ENCODE results near the gene DAPP1. TPM values are rescaled to one million over a fixed set of nuclear protein-coding genes. Genes with fewer than 3 reads are reported as not detected.

The DAPP1 gene
- total RNA-seq, 1 donor from 2014 or later, result 18.3 TPM

DNA sequence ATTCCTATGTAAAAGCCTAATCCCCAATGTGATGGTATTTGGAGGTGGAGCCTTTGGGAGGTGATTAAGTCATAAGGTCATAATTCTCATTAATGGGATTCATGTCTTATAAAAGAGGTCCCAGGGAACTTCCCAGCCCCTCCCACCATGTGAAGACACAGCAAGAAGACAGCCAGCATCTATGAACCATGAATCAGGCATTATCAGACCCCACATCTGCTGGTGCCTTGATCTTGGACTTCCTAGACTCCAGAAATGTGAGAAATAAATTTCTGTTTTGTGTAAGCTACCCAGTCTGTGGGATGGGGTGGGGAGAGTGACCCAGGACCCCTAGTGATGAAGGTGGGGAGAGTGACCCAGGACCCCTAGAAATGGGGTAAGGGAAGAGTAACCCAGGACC is 6.1 kb upstream of the DAPP1 start:
- TF ChIP-seq, protein P1, sequence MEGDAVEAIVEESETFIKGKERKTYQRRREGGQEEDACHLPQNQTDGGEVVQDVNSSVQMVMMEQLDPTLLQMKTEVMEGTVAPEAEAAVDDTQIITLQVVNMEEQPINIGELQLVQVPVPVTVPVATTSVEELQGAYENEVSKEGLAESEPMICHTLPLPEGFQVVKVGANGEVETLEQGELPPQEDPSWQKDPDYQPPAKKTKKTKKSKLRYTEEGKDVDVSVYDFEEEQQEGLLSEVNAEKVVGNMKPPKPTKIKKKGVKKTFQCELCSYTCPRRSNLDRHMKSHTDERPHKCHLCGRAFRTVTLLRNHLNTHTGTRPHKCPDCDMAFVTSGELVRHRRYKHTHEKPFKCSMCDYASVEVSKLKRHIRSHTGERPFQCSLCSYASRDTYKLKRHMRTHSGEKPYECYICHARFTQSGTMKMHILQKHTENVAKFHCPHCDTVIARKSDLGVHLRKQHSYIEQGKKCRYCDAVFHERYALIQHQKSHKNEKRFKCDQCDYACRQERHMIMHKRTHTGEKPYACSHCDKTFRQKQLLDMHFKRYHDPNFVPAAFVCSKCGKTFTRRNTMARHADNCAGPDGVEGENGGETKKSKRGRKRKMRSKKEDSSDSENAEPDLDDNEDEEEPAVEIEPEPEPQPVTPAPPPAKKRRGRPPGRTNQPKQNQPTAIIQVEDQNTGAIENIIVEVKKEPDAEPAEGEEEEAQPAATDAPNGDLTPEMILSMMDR (conservative IDR thresholded peaks at IDR 0.05; ENCODE audit: low read depth, low read length), result no peak
- no peak overlapping the region for H3K4me3 ChIP-seq (ENCODE audit: low read depth, low read length)
- no peak for DNase-seq (ENCODE audit: low read depth)

DNA sequence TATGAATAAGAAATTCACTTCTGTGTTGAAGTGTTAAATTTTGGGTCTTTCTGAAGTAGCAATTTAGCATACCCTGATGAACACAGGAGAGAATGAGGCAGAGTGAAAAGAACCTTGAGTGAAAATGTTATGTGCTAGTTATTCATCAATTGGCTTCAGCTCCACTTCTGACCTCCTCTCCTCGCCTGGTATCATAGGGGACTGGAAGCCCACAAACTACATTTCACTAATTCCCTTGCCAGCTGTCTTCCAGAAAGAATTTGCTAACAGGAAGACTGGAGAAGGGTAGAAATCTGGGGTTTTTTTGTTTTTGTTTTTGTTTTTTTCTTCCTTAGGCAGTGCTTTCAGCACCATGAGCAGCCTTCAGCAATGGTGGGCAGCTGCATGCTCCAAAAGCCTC is 5.5 kb upstream of the DAPP1 start:
- no peak overlapping the region for H3K4me3 ChIP-seq (ENCODE audit: low read depth, low read length)
- no peak for DNase-seq (ENCODE audit: low read depth)
- TF ChIP-seq, protein P1 (conservative IDR thresholded peaks at IDR 0.05; ENCODE audit: low read depth, low read length), result no peak

DNA sequence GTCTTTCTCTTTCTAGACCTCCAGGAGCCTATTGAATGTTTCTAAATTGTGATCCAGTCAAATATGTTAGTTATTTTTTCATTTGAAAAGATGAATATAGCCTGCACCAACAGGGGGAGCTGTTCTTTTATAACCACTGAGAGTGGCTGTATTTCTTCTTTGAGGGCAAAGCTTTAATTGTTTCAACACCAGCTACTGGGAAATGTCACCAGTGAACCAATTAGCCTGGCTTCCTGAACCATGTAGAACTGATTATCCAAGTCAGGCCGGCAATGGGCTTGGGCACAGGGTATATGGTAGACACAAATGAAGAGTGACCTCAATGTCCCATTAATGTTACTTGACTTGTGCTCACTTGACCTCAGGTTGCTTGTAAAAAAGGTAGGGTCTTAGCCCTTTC is 4.8 kb upstream of the DAPP1 start:
- TF ChIP-seq, protein P1 (conservative IDR thresholded peaks at IDR 0.05; ENCODE audit: low read depth, low read length), result peak; percentile 76
- DNase-seq (ENCODE audit: low read depth), result no peak
- H3K4me3 ChIP-seq (ENCODE audit: low read depth, low read length), result no peak overlapping the region

DNA sequence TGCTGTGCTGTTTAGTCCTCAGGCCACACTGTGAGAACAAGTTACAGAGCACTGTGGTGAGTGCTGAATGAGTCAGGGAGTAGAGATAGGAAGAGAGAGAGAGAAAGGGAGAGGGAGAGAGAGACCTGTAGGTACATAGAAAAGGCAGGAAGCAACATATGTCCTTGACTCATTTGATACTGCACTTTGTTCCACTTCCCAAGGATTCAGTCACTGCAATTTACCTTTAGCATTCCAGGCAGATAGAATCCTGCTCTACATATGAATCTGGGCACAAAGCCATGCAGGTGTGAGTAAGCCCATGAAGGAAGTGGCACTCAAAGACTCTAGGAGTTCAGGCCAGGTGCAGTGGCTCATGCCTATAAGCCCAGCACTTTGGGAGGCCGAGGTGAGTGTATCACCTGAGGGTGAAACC is 1.0 kb upstream of the DAPP1 start:
- DNase-seq (ENCODE audit: low read depth), result no peak
- TF ChIP-seq, protein P1 (conservative IDR thresholded peaks at IDR 0.05; ENCODE audit: low read depth, low read length), result no peak
- H3K4me3 ChIP-seq (ENCODE audit: low read depth, low read length), result no peak overlapping the region

DNA sequence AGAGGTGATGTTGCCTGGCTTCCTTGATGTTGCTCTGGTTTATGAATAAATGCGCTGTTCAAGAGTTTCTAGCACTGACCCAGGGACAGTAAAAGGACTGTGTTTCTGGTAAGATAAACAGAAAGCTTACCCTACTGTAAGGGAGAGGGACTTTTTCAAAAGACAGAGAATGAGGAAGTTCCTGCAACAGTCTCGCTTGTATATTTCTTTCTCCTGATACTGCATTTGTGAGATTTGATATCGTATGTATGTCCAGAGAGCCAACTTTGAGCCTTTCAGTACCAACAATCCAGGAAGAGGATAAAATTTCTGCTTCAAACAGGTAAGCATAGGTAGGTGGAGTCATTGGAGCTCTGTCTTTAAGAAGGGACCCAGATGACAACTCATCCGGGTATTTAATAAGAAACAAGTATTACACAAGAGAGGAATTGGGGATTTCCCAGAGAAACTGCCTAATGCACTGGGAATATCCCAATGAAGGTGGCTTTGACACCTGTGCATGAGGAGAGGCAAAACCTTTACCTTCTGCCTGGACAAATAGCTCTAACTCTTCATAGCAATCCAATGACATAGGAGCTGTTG is 773 bp downstream of the DAPP1 start:
- H3K4me3 ChIP-seq (ENCODE audit: low read depth, low read length), result no peak overlapping the region
- DNase-seq (ENCODE audit: low read depth), result no peak
- TF ChIP-seq, protein P1 (conservative IDR thresholded peaks at IDR 0.05; ENCODE audit: low read depth, low read length), result no peak

DNA sequence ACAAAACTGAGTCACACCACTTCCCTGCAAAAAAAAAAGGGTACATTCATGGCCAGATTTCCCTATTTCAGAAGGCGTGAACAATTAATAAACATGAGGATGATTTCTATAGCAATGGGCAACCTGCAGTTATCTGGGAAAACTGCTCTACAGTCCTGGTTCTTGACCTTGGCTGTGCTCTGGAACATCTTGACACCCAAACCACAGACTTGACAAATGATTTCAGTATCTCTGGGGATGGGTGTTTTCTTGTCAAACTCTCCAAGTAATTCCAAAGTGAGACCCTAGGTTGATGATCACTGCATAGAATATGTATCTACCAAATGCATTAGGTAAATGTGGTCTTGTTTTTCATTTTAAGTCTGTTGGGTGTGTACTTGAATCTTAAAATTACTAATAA is 2.0 kb downstream of the DAPP1 start:
- DNase-seq (ENCODE audit: low read depth), result no peak
- TF ChIP-seq, protein P1 (conservative IDR thresholded peaks at IDR 0.05; ENCODE audit: low read depth, low read length), result no peak
- no peak overlapping the region for H3K4me3 ChIP-seq (ENCODE audit: low read depth, low read length)

DNA sequence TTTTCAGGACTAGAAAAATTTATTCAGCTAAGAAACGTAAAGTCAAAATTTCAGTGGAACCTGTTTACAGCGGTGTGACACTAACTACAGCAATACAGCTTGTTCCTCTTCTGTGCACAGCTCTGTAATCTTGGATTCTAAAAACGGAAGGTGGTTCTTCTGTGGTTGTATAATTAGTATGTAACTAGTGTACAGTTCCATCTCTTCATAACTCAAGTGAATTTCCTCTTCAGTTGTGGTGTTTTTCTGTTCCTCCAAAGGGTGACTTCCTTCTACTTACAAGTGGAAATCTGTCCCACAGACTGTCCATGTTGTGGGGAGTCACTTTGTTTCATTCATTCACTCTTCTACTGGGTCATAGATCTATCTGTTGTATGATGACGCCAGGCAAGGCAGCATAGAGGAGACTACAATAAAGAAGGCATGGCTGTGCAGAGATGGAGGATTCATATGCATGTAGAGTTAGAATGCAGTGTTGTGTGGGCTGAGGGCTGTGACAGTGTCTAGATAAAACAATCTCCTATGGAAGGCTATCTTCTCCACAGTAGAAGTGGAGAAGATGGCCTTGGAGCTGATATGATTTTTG is 5.4 kb downstream of the DAPP1 start:
- TF ChIP-seq, protein P1 (conservative IDR thresholded peaks at IDR 0.05; ENCODE audit: low read depth, low read length), result no peak
- DNase-seq (ENCODE audit: low read depth), result no peak
- H3K4me3 ChIP-seq (ENCODE audit: low read depth, low read length), result no peak overlapping the region
